ENCODE results near the gene DNAAF9.

DNA sequence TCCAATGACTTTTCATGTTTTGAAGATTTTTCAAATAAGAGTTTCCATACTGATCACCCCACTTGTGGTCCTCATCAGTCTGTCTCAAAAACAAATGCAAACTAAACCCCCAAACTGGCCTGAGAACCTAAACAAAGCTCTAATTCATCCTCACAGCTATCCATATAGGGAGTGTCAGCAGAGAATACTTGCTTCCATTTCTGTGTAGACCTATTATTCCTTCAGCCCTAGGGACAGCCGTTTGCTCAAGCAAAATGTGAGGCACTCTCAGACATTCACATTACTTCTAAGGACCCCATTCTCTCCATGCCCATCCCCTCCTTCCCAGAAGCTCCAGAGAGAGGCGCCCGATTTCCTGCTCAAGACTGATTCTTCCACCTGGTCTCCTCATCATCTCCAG is 24.6 kb downstream of the DNAAF9 start:
- TF ChIP-seq, protein P1, sequence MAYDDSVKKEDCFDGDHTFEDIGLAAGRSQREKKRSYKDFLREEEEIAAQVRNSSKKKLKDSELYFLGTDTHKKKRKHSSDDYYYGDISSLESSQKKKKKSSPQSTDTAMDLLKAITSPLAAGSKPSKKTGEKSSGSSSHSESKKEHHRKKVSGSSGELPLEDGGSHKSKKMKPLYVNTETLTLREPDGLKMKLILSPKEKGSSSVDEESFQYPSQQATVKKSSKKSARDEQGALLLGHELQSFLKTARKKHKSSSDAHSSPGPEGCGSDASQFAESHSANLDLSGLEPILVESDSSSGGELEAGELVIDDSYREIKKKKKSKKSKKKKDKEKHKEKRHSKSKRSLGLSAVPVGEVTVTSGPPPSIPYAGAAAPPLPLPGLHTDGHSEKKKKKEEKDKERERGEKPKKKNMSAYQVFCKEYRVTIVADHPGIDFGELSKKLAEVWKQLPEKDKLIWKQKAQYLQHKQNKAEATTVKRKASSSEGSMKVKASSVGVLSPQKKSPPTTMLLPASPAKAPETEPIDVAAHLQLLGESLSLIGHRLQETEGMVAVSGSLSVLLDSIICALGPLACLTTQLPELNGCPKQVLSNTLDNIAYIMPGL (CRISPR knock-in tag; IDR thresholded peaks at IDR 0.05; ENCODE audit: borderline replicate concordance): no peak
- TF ChIP-seq NR3C1 (IDR thresholded peaks at IDR 0.05) (no peak), RFX5 (IDR thresholded peaks at IDR 0.05) (no peak), KDM1A (IDR thresholded peaks at IDR 0.05; ENCODE audit: low read depth) (no peak), EP300 (IDR thresholded peaks at IDR 0.05) (no peak), POLR2A (IDR thresholded peaks at IDR 0.05; ENCODE audit: low read length) (no peak), JUN (IDR thresholded peaks at IDR 0.05) (no peak), HDAC2 (IDR thresholded peaks at IDR 0.05) (no peak), HEYL (CRISPR knock-in tag; IDR thresholded peaks at IDR 0.05) (no peak), RAD21 (conservative IDR thresholded peaks at IDR 0.05 in 1 of 2, IDR thresholded peaks at IDR 0.05 in 1 of 2) (no peak)
- TF ChIP-seq, protein P2, sequence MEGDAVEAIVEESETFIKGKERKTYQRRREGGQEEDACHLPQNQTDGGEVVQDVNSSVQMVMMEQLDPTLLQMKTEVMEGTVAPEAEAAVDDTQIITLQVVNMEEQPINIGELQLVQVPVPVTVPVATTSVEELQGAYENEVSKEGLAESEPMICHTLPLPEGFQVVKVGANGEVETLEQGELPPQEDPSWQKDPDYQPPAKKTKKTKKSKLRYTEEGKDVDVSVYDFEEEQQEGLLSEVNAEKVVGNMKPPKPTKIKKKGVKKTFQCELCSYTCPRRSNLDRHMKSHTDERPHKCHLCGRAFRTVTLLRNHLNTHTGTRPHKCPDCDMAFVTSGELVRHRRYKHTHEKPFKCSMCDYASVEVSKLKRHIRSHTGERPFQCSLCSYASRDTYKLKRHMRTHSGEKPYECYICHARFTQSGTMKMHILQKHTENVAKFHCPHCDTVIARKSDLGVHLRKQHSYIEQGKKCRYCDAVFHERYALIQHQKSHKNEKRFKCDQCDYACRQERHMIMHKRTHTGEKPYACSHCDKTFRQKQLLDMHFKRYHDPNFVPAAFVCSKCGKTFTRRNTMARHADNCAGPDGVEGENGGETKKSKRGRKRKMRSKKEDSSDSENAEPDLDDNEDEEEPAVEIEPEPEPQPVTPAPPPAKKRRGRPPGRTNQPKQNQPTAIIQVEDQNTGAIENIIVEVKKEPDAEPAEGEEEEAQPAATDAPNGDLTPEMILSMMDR (IDR thresholded peaks at IDR 0.05): no peak
- TF ChIP-seq, protein P3, sequence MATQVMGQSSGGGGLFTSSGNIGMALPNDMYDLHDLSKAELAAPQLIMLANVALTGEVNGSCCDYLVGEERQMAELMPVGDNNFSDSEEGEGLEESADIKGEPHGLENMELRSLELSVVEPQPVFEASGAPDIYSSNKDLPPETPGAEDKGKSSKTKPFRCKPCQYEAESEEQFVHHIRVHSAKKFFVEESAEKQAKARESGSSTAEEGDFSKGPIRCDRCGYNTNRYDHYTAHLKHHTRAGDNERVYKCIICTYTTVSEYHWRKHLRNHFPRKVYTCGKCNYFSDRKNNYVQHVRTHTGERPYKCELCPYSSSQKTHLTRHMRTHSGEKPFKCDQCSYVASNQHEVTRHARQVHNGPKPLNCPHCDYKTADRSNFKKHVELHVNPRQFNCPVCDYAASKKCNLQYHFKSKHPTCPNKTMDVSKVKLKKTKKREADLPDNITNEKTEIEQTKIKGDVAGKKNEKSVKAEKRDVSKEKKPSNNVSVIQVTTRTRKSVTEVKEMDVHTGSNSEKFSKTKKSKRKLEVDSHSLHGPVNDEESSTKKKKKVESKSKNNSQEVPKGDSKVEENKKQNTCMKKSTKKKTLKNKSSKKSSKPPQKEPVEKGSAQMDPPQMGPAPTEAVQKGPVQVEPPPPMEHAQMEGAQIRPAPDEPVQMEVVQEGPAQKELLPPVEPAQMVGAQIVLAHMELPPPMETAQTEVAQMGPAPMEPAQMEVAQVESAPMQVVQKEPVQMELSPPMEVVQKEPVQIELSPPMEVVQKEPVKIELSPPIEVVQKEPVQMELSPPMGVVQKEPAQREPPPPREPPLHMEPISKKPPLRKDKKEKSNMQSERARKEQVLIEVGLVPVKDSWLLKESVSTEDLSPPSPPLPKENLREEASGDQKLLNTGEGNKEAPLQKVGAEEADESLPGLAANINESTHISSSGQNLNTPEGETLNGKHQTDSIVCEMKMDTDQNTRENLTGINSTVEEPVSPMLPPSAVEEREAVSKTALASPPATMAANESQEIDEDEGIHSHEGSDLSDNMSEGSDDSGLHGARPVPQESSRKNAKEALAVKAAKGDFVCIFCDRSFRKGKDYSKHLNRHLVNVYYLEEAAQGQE (IDR thresholded peaks at IDR 0.05): no peak
